GM19324 (cell line): Measurements from ENCODE around the gene FOXL2.

ENCODE experiments used
- ATAC-seq: cut with Tn5 transposase; IDR thresholded peaks from one replicate; pipeline ENCODE4 v1.9.1; 2021; ENCODE audit warnings: mild to moderate bottlenecking, moderate library complexity; ENCODE audit not compliant: unreplicated experiment, low FRiP score

FOXL2 gene

GRCh38 chr3:138946663-138947494 lies at the start of gene FOXL2, which contains the start of gene FOXL2NB:
Gene FOXL2, minus strand, starts transcription at chr3:138947137. Its CDS starts 415 bp downstream, at chr3:138946722.
Gene FOXL2NB, plus strand, starts transcription at chr3:138947217. Its CDS starts 148 bp downstream, at chr3:138947365.
- no peak for ATAC-seq

GRCh38 chr3:138995706-138996105 lies 48.8 kb upstream of the FOXL2 start:
- ATAC-seq: no peak

GRCh38 chr3:138987181-138987580 lies 40.2 kb upstream of the FOXL2 start:
- ATAC-seq: no peak

- ATAC-seq: no peak
Measured at GRCh38 chr3:138985932-138986331, 39.0 kb upstream of the FOXL2 start.

GRCh38 chr3:138984816-138985215 lies 37.9 kb upstream of the FOXL2 start:
- ATAC-seq: no peak

- no peak for ATAC-seq
Measured at GRCh38 chr3:138976047-138976446, 29.1 kb upstream of the FOXL2 start.

- no peak for ATAC-seq
Measured at GRCh38 chr3:138975351-138975750, 28.4 kb upstream of the FOXL2 start.

GRCh38 chr3:138974462-138974861 lies 27.5 kb upstream of the FOXL2 start:
- no peak for ATAC-seq

GRCh38 chr3:138972941-138973340 lies 26.0 kb upstream of the FOXL2 start:
- no peak for ATAC-seq

- ATAC-seq: no peak
Measured at GRCh38 chr3:138971766-138972320, 24.9 kb upstream of the FOXL2 start.

GRCh38 chr3:138964923-138965322 lies 18.0 kb upstream of the FOXL2 start:
- no peak for ATAC-seq

- ATAC-seq: no peak
Measured at GRCh38 chr3:138964264-138964663, 17.3 kb upstream of the FOXL2 start.

- ATAC-seq: no peak
Measured at GRCh38 chr3:138962854-138963560, 16.1 kb upstream of the FOXL2 start.

- ATAC-seq: no peak
Measured at GRCh38 chr3:138960417-138960852, 13.5 kb upstream of the FOXL2 start.

- ATAC-seq: no peak
Measured at GRCh38 chr3:138950701-138951100, 3.8 kb upstream of the FOXL2 start.

GRCh38 chr3:138950006-138950644 lies 3.2 kb upstream of the FOXL2 start:
- ATAC-seq: no peak

GRCh38 chr3:138949445-138950005 lies 2.6 kb upstream of the FOXL2 start:
- ATAC-seq: no peak

- no peak for ATAC-seq
Measured at GRCh38 chr3:138949002-138949418, 2.1 kb upstream of the FOXL2 start.

- ATAC-seq: no peak
Measured at GRCh38 chr3:138948371-138949001, 1.5 kb upstream of the FOXL2 start.

- ATAC-seq: no peak
Measured at GRCh38 chr3:138947495-138948121, 671 bp upstream of the FOXL2 start.
